Type B pancreatic cell (in vitro differentiated cells): ENCODE data around the gene SPDYA. TPM values are rescaled to one million over a fixed set of nuclear protein-coding genes. Genes with fewer than 3 reads are reported as not detected.

ENCODE experiments used
- DNase-seq: peaks from one replicate; pipeline ENCODE4 v3.0.0; 2021; ENCODE audit warnings: mixed read lengths; ENCODE audit not compliant: unreplicated experiment; ENCODE audit errors: extremely low spot score
- H3K27ac Mint-ChIP-seq: 2 replicates; pipeline ENCODE4 v1.8.0; 2021; ENCODE audit warnings: mild to moderate bottlenecking, mixed read lengths
- H3K27me3 Mint-ChIP-seq: 2 replicates; pipeline ENCODE4 v1.8.0; 2021; ENCODE audit warnings: mixed read lengths
- H3K36me3 Mint-ChIP-seq: 2 replicates; pipeline ENCODE4 v1.8.0; 2021; ENCODE audit warnings: mixed read lengths
- H3K4me1 Mint-ChIP-seq: one replicate; pipeline ENCODE4 v1.8.0; 2021; ENCODE audit warnings: mixed read lengths; ENCODE audit not compliant: unreplicated experiment
- H3K4me3 Mint-ChIP-seq: 2 replicates; pipeline ENCODE4 v1.8.0; 2021; ENCODE audit warnings: mild to moderate bottlenecking, mixed read lengths
- H3K9me3 Mint-ChIP-seq: 2 replicates; pipeline ENCODE4 v1.8.0; 2021; ENCODE audit warnings: mixed read lengths
- CTCF ChIP-seq: fragments of 200-600 bp; sonication (generic); conservative IDR thresholded peaks from 2 replicates; pipeline ENCODE4 v1.5.0; 2021; ENCODE audit warnings: antibody characterized with exemption, mild to moderate bottlenecking
- total RNA-seq: library from RNA; stranded (reverse); gene quantifications from 2 replicates; pipeline ENCODE4 v1.2.1, GENCODE V29; 2021; ENCODE audit warnings: low replicate concordance

SPDYA gene
- total RNA-seq, 1 donor from 2014 or later, result 1.3 TPM

- H3K9me3 Mint-ChIP-seq, result peaks cover 6% of the 10 kb centered on the region
- DNase-seq, result no peak
- no peaks in the 10 kb centered on the region for H3K27me3 Mint-ChIP-seq
- TF ChIP-seq CTCF, result no peak
- H3K27ac Mint-ChIP-seq, result no peak overlapping the region
- peaks cover 22% of the 10 kb centered on the region for H3K36me3 Mint-ChIP-seq
- H3K4me3 Mint-ChIP-seq, result no peak overlapping the region
- H3K4me1 Mint-ChIP-seq, result peaks cover 28% of the 10 kb centered on the region
Observed at GRCh38 chr2:28768422-28768821, 42.2 kb upstream of the SPDYA start.

GRCh38 chr2:28768952-28769351 lies 41.7 kb upstream of the SPDYA start:
- Mint-ChIP-seq H3K27ac (no peak overlapping the region), H3K9me3 (peaks cover 6% of the 10 kb centered on the region), H3K36me3 (peaks cover 22% of the 10 kb centered on the region), H3K4me3 (no peak overlapping the region), H3K27me3 (no peaks in the 10 kb centered on the region), H3K4me1 (peaks cover 25% of the 10 kb centered on the region)
- no peak for TF ChIP-seq CTCF
- no peak for DNase-seq

- H3K27ac Mint-ChIP-seq, result no peak overlapping the region
- peaks cover 14% of the 10 kb centered on the region for H3K36me3 Mint-ChIP-seq
- H3K4me3 Mint-ChIP-seq, result peak overlapping the region; percentile 14
- DNase-seq, result no peak
- TF ChIP-seq CTCF, result no peak
- no peaks in the 10 kb centered on the region for H3K27me3 Mint-ChIP-seq
- peaks cover 16% of the 10 kb centered on the region for H3K4me1 Mint-ChIP-seq
- peaks cover 6% of the 10 kb centered on the region for H3K9me3 Mint-ChIP-seq
Observed at GRCh38 chr2:28772351-28772750, 38.3 kb upstream of the SPDYA start.

- Mint-ChIP-seq H3K27me3 (no peaks in the 10 kb centered on the region), H3K9me3 (no peaks in the 10 kb centered on the region), H3K36me3 (peaks cover 12% of the 10 kb centered on the region), H3K4me1 (peaks cover 12% of the 10 kb centered on the region), H3K4me3 (no peak overlapping the region), H3K27ac (no peak overlapping the region)
- no peak for DNase-seq
- TF ChIP-seq CTCF, result no peak
Observed at GRCh38 chr2:28776471-28776870, 34.2 kb upstream of the SPDYA start.

GRCh38 chr2:28778392-28778791 lies 32.2 kb upstream of the SPDYA start:
- H3K9me3 Mint-ChIP-seq, result no peaks in the 10 kb centered on the region
- no peaks in the 10 kb centered on the region for H3K27me3 Mint-ChIP-seq
- no peak overlapping the region for H3K27ac Mint-ChIP-seq
- peaks cover 6% of the 10 kb centered on the region for H3K4me1 Mint-ChIP-seq
- TF ChIP-seq CTCF, result no peak
- no peak overlapping the region for H3K4me3 Mint-ChIP-seq
- DNase-seq, result no peak
- H3K36me3 Mint-ChIP-seq, result peaks cover 22% of the 10 kb centered on the region

GRCh38 chr2:28779001-28779400 lies 31.6 kb upstream of the SPDYA start:
- Mint-ChIP-seq H3K4me1 (peaks cover 6% of the 10 kb centered on the region), H3K4me3 (no peak overlapping the region), H3K27ac (no peak overlapping the region), H3K27me3 (no peaks in the 10 kb centered on the region), H3K9me3 (no peaks in the 10 kb centered on the region), H3K36me3 (peaks cover 22% of the 10 kb centered on the region)
- TF ChIP-seq CTCF, result no peak
- no peak for DNase-seq
